Measurements from ENCODE around the gene LDLRAP1.
"Not testable (repeated sequence)": the region's sequence is repeated elsewhere in the genome, so short reads cannot be mapped to it uniquely, and the experiment has no call there.

- not testable (repeated sequence) for TF ChIP-seq POLR2AphosphoS5 (IDR thresholded peaks at IDR 0.05; ENCODE audit: low read depth); CTCF (IDR thresholded peaks at IDR 0.05; ENCODE audit: insufficient read depth, low read length); GABPA (IDR thresholded peaks at IDR 0.05; ENCODE audit: low read depth); REST (IDR thresholded peaks at IDR 0.05; ENCODE audit: insufficient replicate concordance, low read depth); SPI1 (IDR thresholded peaks at IDR 0.05; ENCODE audit: borderline replicate concordance, low read depth)
Measured at GRCh38 chr1:25588224-25588623, 44.8 kb downstream of the LDLRAP1 start.

All from HL-60 (cell line).